ENCODE data around the gene KCNQ1.

Gene KCNQ1

GRCh38 chr11:2439820-2440219 lies 5.0 kb upstream of the KCNQ1 start:
- H3K4me1 ChIP-seq = peaks cover 0 to 10% (median under 1%) of the 10 kb centered on the region in 10 experiments; a peak in 9 of 20 replicates

GRCh38 chr11:2440646-2441045 lies 4.2 kb upstream of the KCNQ1 start:
- Histone ChIP-seq H3K4me2 (peak overlapping the region in 3 of 11 experiments; percentile 4 to 18 (median 12); a peak in 4 of 22 replicates), H3K9ac (no peak overlapping the region), H3K9me3 (replicated peaks in 1 of 11) (no peaks in the 10 kb centered on the region), H4K20me1 (peaks cover 0 to 8% (median 0%) of the 10 kb centered on the region in 11 experiments; a peak in 3 of 22 replicates), H3K4me3 (no peak overlapping the region), H3K27ac (no peak overlapping the region), H3K27me3 (peaks cover 0 to 28% (median 8%) of the 10 kb centered on the region in 11 experiments; a peak in 18 of 22 replicates), H3K36me3 (no peaks in the 10 kb centered on the region), H3K4me1 (peaks cover 7 to 14% (median 8%) of the 10 kb centered on the region in 10 experiments)
- TF ChIP-seq Cebpa-rat (IDR thresholded peaks at IDR 0.05) = no peak

More at GRCh38 chr11:2439820-2440219, 5.0 kb upstream of the KCNQ1 start:
- H3K36me3 ChIP-seq = no peaks in the 10 kb centered on the region
- no peak overlapping the region for H3K4me2 ChIP-seq
- H3K27ac ChIP-seq = no peak overlapping the region
- H3K27me3 ChIP-seq = peaks cover 0 to 19% (median under 1%) of the 10 kb centered on the region in 11 experiments; a peak in 10 of 22 replicates
- no peak overlapping the region for H3K4me3 ChIP-seq
- H3K9ac ChIP-seq = no peak overlapping the region
- TF ChIP-seq Cebpa-rat (IDR thresholded peaks at IDR 0.05) = no peak
- H4K20me1 ChIP-seq = peaks cover 0 to 8% (median 0%) of the 10 kb centered on the region in 11 experiments; a peak in 2 of 22 replicates
- no peaks in the 10 kb centered on the region for H3K9me3 ChIP-seq (replicated peaks in 1 of 11)

DNA sequence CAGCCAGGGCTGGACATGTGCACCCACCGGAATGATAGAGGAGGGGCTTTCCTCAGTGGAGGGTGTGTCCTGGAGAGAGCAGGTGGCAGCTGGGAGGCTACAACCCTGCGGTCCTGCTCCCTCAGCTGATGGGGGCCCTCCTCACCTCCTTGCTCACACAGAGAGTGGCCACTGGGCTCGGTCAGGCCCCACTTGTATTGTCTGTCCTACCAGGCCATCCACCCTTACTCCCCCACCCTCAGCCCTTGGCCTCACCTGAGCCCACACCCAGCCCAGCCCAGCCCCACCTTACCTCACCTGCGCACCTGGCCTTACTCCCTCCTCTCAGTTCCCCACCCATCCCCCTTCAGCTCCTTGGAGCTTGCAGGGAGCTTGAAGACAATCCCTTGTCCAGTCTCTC lies 3.6 kb upstream of the KCNQ1 start:
- Histone ChIP-seq H3K36me3 (no peaks in the 10 kb centered on the region), H3K27ac (no peak overlapping the region), H3K9ac (no peak overlapping the region), H3K4me2 (peak overlapping the region in 3 of 11 experiments; percentile 4 to 18 (median 12); a peak in 3 of 22 replicates), H3K9me3 (replicated peaks in 1 of 11) (no peaks in the 10 kb centered on the region), H3K4me1 (peaks cover 13 to 19% (median 14%) of the 10 kb centered on the region in 10 experiments), H3K27me3 (peaks cover 0 to 33% (median 14%) of the 10 kb centered on the region in 11 experiments; a peak in 18 of 22 replicates), H3K4me3 (no peak overlapping the region), H4K20me1 (peaks cover 0 to 8% (median 0%) of the 10 kb centered on the region in 11 experiments; a peak in 3 of 22 replicates)
- no peak for TF ChIP-seq Cebpa-rat (IDR thresholded peaks at IDR 0.05)

DNA sequence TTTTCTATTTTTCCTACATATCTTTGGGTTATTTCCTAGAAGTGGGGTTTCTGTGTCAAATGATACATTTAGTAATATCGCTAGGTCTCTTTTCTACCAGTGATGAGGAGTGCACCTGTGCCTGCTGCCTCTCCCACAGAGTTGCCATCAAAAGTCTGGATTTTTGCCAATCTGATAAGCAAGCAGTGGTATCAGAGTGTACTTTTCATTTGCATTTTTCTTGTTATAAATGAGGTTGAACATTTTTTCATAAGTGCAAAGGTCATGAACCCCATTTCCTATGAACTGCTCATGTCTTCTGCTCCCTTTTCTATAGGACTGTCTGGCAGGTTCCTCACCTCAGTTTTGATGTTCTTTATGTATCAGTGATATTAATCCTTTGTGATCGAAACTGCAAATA lies 2.2 kb upstream of the KCNQ1 start:
- Histone ChIP-seq H3K9me3 (replicated peaks in 1 of 11) (no peaks in the 10 kb centered on the region), H3K9ac (no peak overlapping the region), H3K36me3 (no peaks in the 10 kb centered on the region), H3K4me3 (no peak overlapping the region), H3K4me1 (peaks cover 27 to 33% (median 28%) of the 10 kb centered on the region in 10 experiments), H3K27me3 (peaks cover 0 to 37% (median 15%) of the 10 kb centered on the region in 11 experiments; a peak in 18 of 22 replicates), H3K27ac (no peak overlapping the region), H3K4me2 (no peak overlapping the region), H4K20me1 (peaks cover 0 to 8% (median 0%) of the 10 kb centered on the region in 11 experiments; a peak in 3 of 22 replicates)
- no peak for TF ChIP-seq Cebpa-rat (IDR thresholded peaks at IDR 0.05)

DNA sequence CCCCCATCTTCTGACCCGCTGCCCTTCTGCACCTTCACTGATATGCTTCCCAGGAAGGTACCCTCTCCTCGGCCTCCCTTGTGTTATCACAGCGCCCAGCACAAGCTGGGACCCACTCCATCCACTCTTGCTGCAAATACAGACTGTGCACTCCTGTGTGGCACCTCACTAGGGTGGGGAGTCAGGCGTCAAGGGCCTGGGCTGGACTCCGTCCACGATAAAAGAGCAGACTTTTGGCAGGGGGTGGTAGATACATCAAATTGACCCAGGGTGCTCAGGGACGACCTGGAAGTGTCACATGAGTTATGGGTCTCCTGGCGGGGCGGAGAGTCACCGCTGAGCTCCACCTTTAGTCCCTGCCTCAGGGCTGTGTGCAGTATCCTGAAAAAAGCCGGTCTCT lies 1.4 kb upstream of the KCNQ1 start:
- no peaks in the 10 kb centered on the region for H3K36me3 ChIP-seq
- H3K27me3 ChIP-seq = peaks cover 0 to 37% (median 15%) of the 10 kb centered on the region in 11 experiments; a peak in 18 of 22 replicates
- H3K9me3 ChIP-seq (replicated peaks in 1 of 11) = no peaks in the 10 kb centered on the region
- no peak overlapping the region for H3K27ac ChIP-seq
- no peak for TF ChIP-seq Cebpa-rat (IDR thresholded peaks at IDR 0.05)
- peaks cover 0 to 8% (median 0%) of the 10 kb centered on the region in 11 experiments; a peak in 4 of 22 replicates for H4K20me1 ChIP-seq
- no peak overlapping the region for H3K4me2 ChIP-seq
- no peak overlapping the region for H3K4me3 ChIP-seq
- peaks cover 35 to 41% (median 36%) of the 10 kb centered on the region in 10 experiments for H3K4me1 ChIP-seq
- H3K9ac ChIP-seq = no peak overlapping the region

GRCh38 chr11:2443881-2444820 lies 657 bp upstream of the KCNQ1 start, which contains the start of gene TRPM5:
Gene TRPM5, minus strand, starts transcription at chr11:2444514. Its CDS starts 21,478 bp downstream, at chr11:2423036.
- Histone ChIP-seq H3K4me1 (peaks cover 38 to 46% (median 43%) of the 10 kb centered on the region in 10 experiments), H4K20me1 (peaks cover 0 to 12% (median 0%) of the 10 kb centered on the region in 11 experiments; a peak in 9 of 22 replicates), H3K27me3 (peaks cover 0 to 37% (median 15%) of the 10 kb centered on the region in 11 experiments; a peak in 18 of 22 replicates), H3K4me3 (peak within 1 kb of the TSS; percentile 60 to 81 (median 70)), H3K9me3 (replicated peaks in 1 of 11) (no peaks in the 10 kb centered on the region), H3K36me3 (no peaks in the 10 kb centered on the region), H3K4me2 (peak within 1 kb of the TSS; percentile 86 to 99 (median 97)), H3K9ac (peak within 1 kb of the TSS; percentile 59 to 83 (median 76); a peak in 21 of 22 replicates), H3K27ac (peak within 1 kb of the TSS; percentile 34 to 78 (median 59); a peak in 20 of 22 replicates)
- TF ChIP-seq Cebpa-rat (IDR thresholded peaks at IDR 0.05) = no peak

- no peak for TF ChIP-seq Cebpa-rat (IDR thresholded peaks at IDR 0.05)
- H3K27me3 ChIP-seq = peaks cover 0 to 37% (median 15%) of the 10 kb centered on the region in 11 experiments; a peak in 18 of 22 replicates
- H3K4me1 ChIP-seq = peaks cover 34 to 48% (median 40%) of the 10 kb centered on the region in 10 experiments
- peak overlapping the region; percentile 86 to 99 (median 97) for H3K4me2 ChIP-seq
- peak overlapping the region in 6 of 11 experiments; percentile 37 to 78 (median 70); a peak in 10 of 22 replicates for H3K27ac ChIP-seq
- H3K36me3 ChIP-seq = no peaks in the 10 kb centered on the region; a peak in 1 of 22 replicates
- H3K9me3 ChIP-seq (replicated peaks in 1 of 11) = no peaks in the 10 kb centered on the region
- H3K9ac ChIP-seq = peak overlapping the region; percentile 59 to 83 (median 76); a peak in 20 of 22 replicates
- H3K4me3 ChIP-seq = peak overlapping the region; percentile 60 to 81 (median 70)
- peaks cover 0 to 27% (median 3%) of the 10 kb centered on the region in 11 experiments; a peak in 9 of 22 replicates for H4K20me1 ChIP-seq
Measured at GRCh38 chr11:2445746-2446551, 1.1 kb downstream of the KCNQ1 start.
